Measurements from ENCODE around the gene KIF19. TPM values are rescaled to one million over a fixed set of nuclear protein-coding genes. Genes with fewer than 3 reads are reported as not detected.

Gene KIF19
- total and polyA plus RNA-seq, 10 of the 15 experiments (the other 5 are each of a cell fraction or from before 2014, with no cell fraction given): 0.06 to 0.07 TPM; not detected in 8

DNA sequence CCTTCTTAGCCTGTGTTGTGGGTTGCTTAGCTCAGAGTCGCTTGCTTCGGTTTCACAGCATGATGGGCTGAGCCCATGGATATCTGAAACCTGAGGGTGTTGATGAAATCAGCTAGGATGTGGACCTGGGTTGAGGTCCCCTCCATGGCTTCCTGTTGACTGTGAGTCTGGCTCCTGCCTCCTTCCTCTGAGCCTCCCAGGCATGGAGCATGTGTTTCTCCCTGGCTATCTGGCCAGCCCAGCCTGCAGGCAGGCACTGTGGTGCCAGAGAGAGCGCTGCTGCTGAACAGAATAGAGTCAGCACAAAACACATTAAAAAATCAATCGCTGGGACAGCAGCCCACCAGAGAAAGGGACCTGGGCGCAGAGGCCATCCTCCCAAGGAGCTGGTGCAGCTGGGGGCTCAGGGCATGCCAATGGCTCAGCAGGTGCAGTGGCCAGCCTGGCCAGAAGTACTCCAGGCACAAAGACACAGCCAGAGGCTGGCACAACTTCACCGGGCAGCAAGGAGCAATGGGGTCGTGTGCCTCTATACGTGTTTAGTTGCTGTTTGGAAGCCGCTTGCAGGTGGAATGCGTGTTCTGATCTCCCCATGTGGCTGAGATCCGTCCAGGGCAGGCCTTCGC, 77.6 kb downstream of the KIF19 start:
- POLR2A ChIA-PET: interaction anchor here (0.6 to 0.7 kb wide), 2 partner anchors 9 to 47 kb away, joined by 3 read pairs; no protein-coding TSS in a partner anchor
- no peaks in the 10 kb centered on the region for H3K36me3 ChIP-seq (ENCODE audit: control insufficient read depth in 2 of 2, insufficient read depth in 2 of 2, low read length in 1 of 2)
- ATAC-seq (no peak), FAIRE-seq (no peak), DNase-seq (ENCODE audit: low read depth, low spot score) (no peak)
- no peak overlapping the region for H3K9ac ChIP-seq (ENCODE audit: control insufficient read depth, insufficient read depth, low read length)
- H3K4me2 ChIP-seq (ENCODE audit: control insufficient read depth, insufficient read depth): no peak overlapping the region
- H3K4me1 ChIP-seq (ENCODE audit: control insufficient read depth, insufficient read depth, low read length): no peaks in the 10 kb centered on the region
- no TSS peak for BruUV-seq (replicated peaks)
- H3K4me3 ChIP-seq: no peak overlapping the region
- H3K27ac ChIP-seq (ENCODE audit: control insufficient read depth, insufficient read depth): no peak overlapping the region
- H3K9me3 ChIP-seq (replicated peaks; ENCODE audit: control insufficient read depth, insufficient read depth, low read length): no peaks in the 10 kb centered on the region
- no peaks in the 10 kb centered on the region; a peak in 1 of 4 replicates for H3K27me3 ChIP-seq (replicated peaks in 1 of 2; ENCODE audit: control insufficient read depth in 2 of 2, insufficient read depth in 2 of 2, low read length in 1 of 2)
- no peaks in the 10 kb centered on the region for H3K79me2 ChIP-seq (ENCODE audit: control insufficient read depth, insufficient read depth, low read length)
- no peak overlapping the region for H2AFZ ChIP-seq (ENCODE audit: control insufficient read depth, low read depth, low read length)
- CTCF ChIA-PET: interaction anchor here (1.0 to 1.2 kb wide), 2 partner anchors 11 to 24 kb away, joined by 3 to 6 read pairs; no protein-coding TSS in a partner anchor
- WGBS (ENCODE audit: insufficient coverage, insufficient replicate concordance, low lambda C conversion rate, missing lambda C conversion rate): 23% methylated on average over 12 of the region's 12 CpGs
- TF ChIP-seq, protein P1, sequence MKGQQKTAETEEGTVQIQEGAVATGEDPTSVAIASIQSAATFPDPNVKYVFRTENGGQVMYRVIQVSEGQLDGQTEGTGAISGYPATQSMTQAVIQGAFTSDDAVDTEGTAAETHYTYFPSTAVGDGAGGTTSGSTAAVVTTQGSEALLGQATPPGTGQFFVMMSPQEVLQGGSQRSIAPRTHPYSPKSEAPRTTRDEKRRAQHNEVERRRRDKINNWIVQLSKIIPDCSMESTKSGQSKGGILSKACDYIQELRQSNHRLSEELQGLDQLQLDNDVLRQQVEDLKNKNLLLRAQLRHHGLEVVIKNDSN (IDR thresholded peaks at IDR 0.05; ENCODE audit: borderline replicate concordance, extremely low read length, insufficient read depth, low read depth, low read length): no peak
- TF ChIP-seq CHD2 (IDR thresholded peaks at IDR 0.05; ENCODE audit: borderline replicate concordance, low read depth, low read length): no peak
- TF ChIP-seq TBL1XR1 (IDR thresholded peaks at IDR 0.05; ENCODE audit: low read depth, low read length): no peak
- TF ChIP-seq RAD51 (IDR thresholded peaks at IDR 0.05): no peak
- TF ChIP-seq PAX8 (IDR thresholded peaks at IDR 0.05): no peak
- no peak for TF ChIP-seq EED (IDR thresholded peaks at IDR 0.05; ENCODE audit: low read depth)
- no peak for TF ChIP-seq TARDBP (IDR thresholded peaks at IDR 0.05; ENCODE audit: borderline replicate concordance)
- no peak for TF ChIP-seq SUZ12 (IDR thresholded peaks at IDR 0.05; ENCODE audit: unreplicated experiment)
- TF ChIP-seq, protein P2, sequence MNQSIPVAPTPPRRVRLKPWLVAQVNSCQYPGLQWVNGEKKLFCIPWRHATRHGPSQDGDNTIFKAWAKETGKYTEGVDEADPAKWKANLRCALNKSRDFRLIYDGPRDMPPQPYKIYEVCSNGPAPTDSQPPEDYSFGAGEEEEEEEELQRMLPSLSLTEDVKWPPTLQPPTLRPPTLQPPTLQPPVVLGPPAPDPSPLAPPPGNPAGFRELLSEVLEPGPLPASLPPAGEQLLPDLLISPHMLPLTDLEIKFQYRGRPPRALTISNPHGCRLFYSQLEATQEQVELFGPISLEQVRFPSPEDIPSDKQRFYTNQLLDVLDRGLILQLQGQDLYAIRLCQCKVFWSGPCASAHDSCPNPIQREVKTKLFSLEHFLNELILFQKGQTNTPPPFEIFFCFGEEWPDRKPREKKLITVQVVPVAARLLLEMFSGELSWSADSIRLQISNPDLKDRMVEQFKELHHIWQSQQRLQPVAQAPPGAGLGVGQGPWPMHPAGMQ (IDR thresholded peaks at IDR 0.05; ENCODE audit: borderline replicate concordance): no peak
- TF ChIP-seq, protein P3, sequence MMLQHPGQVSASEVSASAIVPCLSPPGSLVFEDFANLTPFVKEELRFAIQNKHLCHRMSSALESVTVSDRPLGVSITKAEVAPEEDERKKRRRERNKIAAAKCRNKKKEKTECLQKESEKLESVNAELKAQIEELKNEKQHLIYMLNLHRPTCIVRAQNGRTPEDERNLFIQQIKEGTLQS (IDR thresholded peaks at IDR 0.05; ENCODE audit: borderline replicate concordance, extremely low read depth, low read depth, low read length): no peak
- TF ChIP-seq IRF4 (IDR thresholded peaks at IDR 0.05; ENCODE audit: low read depth, low read length): no peak
- SMC1A ChIA-PET (ENCODE audit: uncharacterized antibody, unreplicated experiment): interaction anchor here (0.6 to 1.7 kb wide), 3 partner anchors 9 to 557 kb away, joined by 3 to 5 read pairs (median 4); no protein-coding TSS in a partner anchor
- intact Hi-C loops (cut with micrococcal nuclease; ENCODE audit: unreplicated experiment): no loop called here
- H4K20me1 ChIP-seq (ENCODE audit: control insufficient read depth, insufficient read depth): no peaks in the 10 kb centered on the region
- in situ Hi-C loops (cut with MboI): no loop called here
- RAD21 ChIA-PET (ENCODE audit: unreplicated experiment): no interaction called here
